HCT116 (cell line): ENCODE results near the gene RPH3AL. TPM values are rescaled to one million over a fixed set of nuclear protein-coding genes. Genes with fewer than 3 reads are reported as not detected.
"Not testable (repeated sequence)": the region's sequence is repeated elsewhere in the genome, so short reads cannot be mapped to it uniquely, and the experiment has no call there.

Experiments used
- ATAC-seq: fragments of 200-7000 bp; cut with Tn5 transposase; 2 replicates; pipeline ENCODE4 v1.9.1; 2020; ENCODE audit warnings: mild to moderate bottlenecking, moderate library complexity
- BruUV-seq: library from RNA; stranded (reverse); fragments of 400-500 nt; replicated peaks from 2 replicates; lab custom pipeline; 2021; lab: Mats Ljungman, UMichigan
- CTCF ChIA-PET: fragments of 300-600 bp; sonication (Branson Sonifier 250); formaldehyde crosslinking; loops from one replicate; lab custom pipeline; 2021; ENCODE audit warnings: antibody characterized with exemption; lab: Charles Lee
- POLR2A ChIA-PET: fragments of 300-600, 350-600 bp; sonication (Branson Sonifier 250); formaldehyde crosslinking; loops from one replicate; lab custom pipeline; 2021; ENCODE audit warnings: antibody characterized with exemption; lab: Charles Lee
- RAD21 ChIA-PET, 2 experiments: fragments of 300-600 bp; sonication (Branson Sonifier 250); formaldehyde crosslinking; loops; one replicate each; lab custom pipeline; 2023; ENCODE audit warnings: low total read pairs in 2 of 2; ENCODE audit not compliant: uncharacterized antibody in 2 of 2, unreplicated experiment in 2 of 2, low non-redundant PET in 1 of 2; lab: Charles Lee
- DNase-seq: peaks from one replicate; pipeline ENCODE4 v3.0.0-alpha.2; 2010; ENCODE audit warnings: low read depth, low spot score
- H2AFZ ChIP-seq: fragments of 200-600 bp; shearing (Covaris generic), sonication (generic); 2 replicates; pipeline ENCODE4 v1.6.1; 2017; ENCODE audit warnings: low read depth, mixed run types, mixed read lengths, antibody characterized with exemption, low read length; ENCODE audit not compliant: poor library complexity, severe bottlenecking
- H3K27ac ChIP-seq: 2 replicates; pipeline ENCODE4 v1.5.1; 2012; ENCODE audit warnings: low read depth, low read length
- H3K27me3 ChIP-seq: fragments of 200-600 bp; sonication (generic); 2 replicates; pipeline ENCODE4 v1.6.1; 2016; ENCODE audit warnings: mixed run types, low read length, mixed read lengths; ENCODE audit not compliant: insufficient read depth
- H3K36me3 ChIP-seq, 2 experiments: fragments of 200-500 bp in 1 of 2; fragments of 200-600 bp in 1 of 2; sonication (Bioruptor generic) in 1 of 2; sonication (generic) in 1 of 2; 2 replicates each; pipeline versions ENCODE4 v1.5.1 to v1.6.1; 2014 to 2016; ENCODE audit warnings: low read length in 2 of 2, inconsistent platforms in 1 of 2, mixed read lengths in 1 of 2, mixed run types in 1 of 2; ENCODE audit not compliant: insufficient read depth in 2 of 2, control insufficient read depth in 1 of 2
- H3K4me1 ChIP-seq, 2 experiments: fragments of 200-600 bp in 1 of 2; sonication (generic) in 1 of 2; 2 replicates each; pipeline versions ENCODE4 v1.5.1 to v1.6.1; 2012 to 2017; ENCODE audit warnings: low read length in 2 of 2, inconsistent platforms in 1 of 2, mild to moderate bottlenecking in 1 of 2, mixed read lengths in 1 of 2, mixed run types in 1 of 2, moderate library complexity in 1 of 2; ENCODE audit not compliant: insufficient read depth in 2 of 2, control insufficient read depth in 1 of 2
- H3K4me2 ChIP-seq: fragments of 200-600 bp; sonication (generic); 2 replicates; pipeline ENCODE4 v1.6.1; 2017; ENCODE audit warnings: mixed run types, low read length, mixed read lengths
- H3K4me3 ChIP-seq, 2 experiments: fragments of 200-600 bp in 1 of 2; sonication (generic) in 1 of 2; replicated peaks in 1 of 2; 2 replicates each; pipeline ENCODE4 v1.5.1; 2011 to 2016; ENCODE audit warnings: low read length in 2 of 2, control low read depth in 1 of 2, low read depth in 1 of 2, mild to moderate bottlenecking in 1 of 2, mixed read lengths in 1 of 2, mixed run types in 1 of 2
- H3K79me2 ChIP-seq: fragments of 200-600 bp; sonication (generic); 2 replicates; pipeline ENCODE4 v1.6.1; 2017; ENCODE audit warnings: mild to moderate bottlenecking, mixed run types, low read length, moderate library complexity, mixed read lengths; ENCODE audit not compliant: insufficient read depth
- H3K9ac ChIP-seq: fragments of 200-600 bp; sonication (generic); 2 replicates; pipeline ENCODE4 v1.6.1; 2016; ENCODE audit warnings: low read length, mixed read lengths
- H3K9me2 ChIP-seq: fragments of 200-600 bp; sonication (generic), shearing (Covaris generic); 2 replicates; pipeline ENCODE4 v1.6.1; 2017; ENCODE audit warnings: mixed run types, mild to moderate bottlenecking, moderate library complexity; ENCODE audit not compliant: insufficient read depth
- H3K9me3 ChIP-seq, 2 experiments: fragments of 200-500 bp in 1 of 2; fragments of 200-600 bp in 1 of 2; sonication (Bioruptor generic) in 1 of 2; sonication (generic) in 1 of 2; 2 replicates each; pipeline ENCODE4 v1.6.1; 2014 to 2017; ENCODE audit warnings: low read length in 2 of 2, mixed read lengths in 2 of 2, inconsistent platforms in 1 of 2, low read depth in 1 of 2, mild to moderate bottlenecking in 1 of 2, mixed run types in 1 of 2, moderate library complexity in 1 of 2; ENCODE audit not compliant: control insufficient read depth in 1 of 2, insufficient read depth in 1 of 2
- H4K20me1 ChIP-seq: fragments of 200-600 bp; sonication (generic), shearing (Covaris generic); 2 replicates; pipeline ENCODE4 v1.6.1; 2017; ENCODE audit warnings: mixed run types, mild to moderate bottlenecking, moderate library complexity; ENCODE audit not compliant: insufficient read depth
- CEBPB ChIP-seq: IDR thresholded peaks from 2 replicates; pipeline ENCODE4 v1.6.1; 2012; ENCODE audit warnings: low read depth
- ELF1 ChIP-seq: IDR thresholded peaks from 2 replicates; pipeline ENCODE4 v1.6.1; 2012; ENCODE audit warnings: low read depth, borderline replicate concordance
- EZH2 ChIP-seq: fragments of 200-600 bp; sonication (generic); IDR thresholded peaks from 2 replicates; pipeline ENCODE4 v1.6.1; 2017; ENCODE audit warnings: antibody characterized with exemption, mixed run types
- FOSL1 ChIP-seq: IDR thresholded peaks from 2 replicates; pipeline ENCODE4 v1.6.1; 2012; ENCODE audit warnings: low read depth
- JUND ChIP-seq: IDR thresholded peaks from 2 replicates; pipeline ENCODE4 v1.6.1; 2012
- POLR2A ChIP-seq: IDR thresholded peaks from 2 replicates; pipeline ENCODE4 v1.7.0; 2011; ENCODE audit warnings: borderline replicate concordance; ENCODE audit not compliant: insufficient read depth, insufficient read length; ENCODE audit errors: extremely low read depth
- RAD21 ChIP-seq: IDR thresholded peaks from 2 replicates; pipeline ENCODE4 v1.6.1; 2012; ENCODE audit warnings: low read depth, mild to moderate bottlenecking
- SIN3A ChIP-seq: IDR thresholded peaks from 2 replicates; pipeline ENCODE4 v1.6.1; 2012; ENCODE audit warnings: low read depth
- SP1 ChIP-seq: IDR thresholded peaks from 2 replicates; pipeline ENCODE4 v1.6.1; 2012; ENCODE audit warnings: low read depth
- TCF7L2 ChIP-seq: IDR thresholded peaks from 2 replicates; pipeline ENCODE4 v1.7.0; 2011; ENCODE audit warnings: borderline replicate concordance, inconsistent platforms; ENCODE audit not compliant: insufficient read depth, insufficient read length; ENCODE audit errors: extremely low read depth
- ZNF274 ChIP-seq: fragments of 200-500 bp; sonication (Bioruptor generic); IDR thresholded peaks from 2 replicates; pipeline ENCODE4 v1.6.1; 2014; ENCODE audit warnings: mild to moderate bottlenecking, low read depth, low read length, inconsistent platforms
- intact Hi-C: fragments of 100-400 bp; cut with micrococcal nuclease; formaldehyde crosslinking; loops from 2 replicates; pipeline ENCODE4 v1.10.0; 2022
- total RNA-seq: library from RNA; stranded (reverse); gene quantifications from one replicate; pipeline ENCODE4 v1.2.1, GENCODE V29; 2021; ENCODE audit not compliant: unreplicated experiment
- TF ChIP-seq, protein P1 (sequence below), 3 experiments: fragments of 200-600 bp in 1 of 3; sonication (generic) in 1 of 3; IDR thresholded peaks in 2 of 3; conservative IDR thresholded peaks in 1 of 3; 2 replicates each; pipeline ENCODE4 v1.5.1; 2012 to 2017; ENCODE audit warnings: low read depth in 2 of 3, low read length in 2 of 3, antibody characterized with exemption in 1 of 3, borderline replicate concordance in 1 of 3, control low read depth in 1 of 3, mild to moderate bottlenecking in 1 of 3, mixed read lengths in 1 of 3, mixed run types in 1 of 3, moderate library complexity in 1 of 3; ENCODE audit not compliant: insufficient read depth in 1 of 3
- TF ChIP-seq, protein P2 (sequence below): IDR thresholded peaks from 2 replicates; pipeline ENCODE4 v1.6.1; 2012

The RPH3AL gene
- total RNA-seq, 1 experiment from 2014 or later, result 17.0 TPM

DNA sequence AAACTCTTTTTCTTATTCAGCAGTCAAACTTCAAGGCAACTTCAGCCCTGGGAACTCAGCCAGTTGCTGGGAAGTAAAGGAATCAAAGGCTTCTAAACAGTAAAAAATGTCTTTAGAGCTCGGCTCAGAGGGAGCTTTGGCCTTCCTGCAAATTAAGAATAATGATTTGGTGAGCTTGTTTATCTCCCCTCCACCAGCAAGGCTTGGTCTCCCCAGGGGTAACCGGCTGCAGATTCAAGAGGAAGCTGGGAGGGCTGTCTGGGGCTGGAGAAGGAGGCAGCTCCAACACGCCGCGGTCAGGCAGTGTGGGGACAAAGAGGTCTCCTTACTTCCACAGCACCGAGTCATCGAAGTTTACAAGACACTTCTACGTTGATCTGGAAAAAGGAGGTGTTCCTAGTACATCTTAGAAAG lies 153.4 kb downstream of the RPH3AL start:
- no peaks in the 10 kb centered on the region; a peak in 1 of 4 replicates for H3K4me1 ChIP-seq
- RAD21 ChIA-PET, result interaction anchor here in 1 of 2 experiments (0.6 kb wide), 1 partner anchor 19 kb away, joined by 3 read pairs; no protein-coding TSS in a partner anchor
- H3K9me3 ChIP-seq, result no peaks in the 10 kb centered on the region; a peak in 1 of 4 replicates
- H3K36me3 ChIP-seq, result no peaks in the 10 kb centered on the region
- H3K4me3 ChIP-seq, result no peak overlapping the region
- no peaks in the 10 kb centered on the region for H4K20me1 ChIP-seq
- H3K9me2 ChIP-seq, result no peaks in the 10 kb centered on the region
- no peak for TF ChIP-seq ZNF274
- TF ChIP-seq, all 23 proteins: peak for 0
- H3K9ac ChIP-seq, result no peak overlapping the region
- DNase-seq, result no peak
- H3K79me2 ChIP-seq, result no peaks in the 10 kb centered on the region
- H3K4me2 ChIP-seq, result no peak overlapping the region
- CTCF ChIA-PET, result no interaction called here
- POLR2A ChIA-PET, result no interaction called here
- peaks cover 8% of the 10 kb centered on the region; the same call in 1 of the 2 replicates for H3K27me3 ChIP-seq
- no peak for ATAC-seq
- H3K27ac ChIP-seq, result no peak overlapping the region
- BruUV-seq, result no TSS peak
- intact Hi-C loops, result no loop called here
- no peak overlapping the region for H2AFZ ChIP-seq

DNA sequence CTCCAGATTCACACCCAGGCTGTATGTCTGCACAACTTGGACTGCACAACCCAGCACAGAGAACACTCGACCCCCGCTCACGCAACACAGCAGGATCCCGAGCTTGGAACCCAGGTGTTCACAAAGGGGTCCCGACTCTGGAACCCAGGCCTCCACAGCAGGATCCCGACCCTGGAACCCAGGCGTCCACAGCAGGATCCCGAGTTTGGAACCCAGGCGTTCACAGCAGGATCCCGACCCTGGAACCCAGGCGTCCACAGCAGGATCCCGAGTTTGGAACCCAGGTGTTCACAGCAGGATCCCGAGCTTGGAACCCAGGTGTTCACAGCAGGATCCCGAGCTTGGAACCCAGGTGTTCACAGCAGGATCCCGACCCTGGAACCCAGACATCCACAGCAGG lies 154.4 kb downstream of the RPH3AL start:
- DNase-seq, ATAC-seq, H3K36me3 ChIP-seq, CTCF ChIA-PET, H3K27ac ChIP-seq, RAD21 ChIA-PET, H3K4me2 ChIP-seq, H3K27me3 ChIP-seq, H3K79me2 ChIP-seq, H3K9me3 ChIP-seq, H4K20me1 ChIP-seq, H3K4me1 ChIP-seq, BruUV-seq, H3K9me2 ChIP-seq, H2AFZ ChIP-seq, H3K9ac ChIP-seq, intact Hi-C loops, H3K4me3 ChIP-seq, POLR2A ChIA-PET: not testable (repeated sequence)

DNA sequence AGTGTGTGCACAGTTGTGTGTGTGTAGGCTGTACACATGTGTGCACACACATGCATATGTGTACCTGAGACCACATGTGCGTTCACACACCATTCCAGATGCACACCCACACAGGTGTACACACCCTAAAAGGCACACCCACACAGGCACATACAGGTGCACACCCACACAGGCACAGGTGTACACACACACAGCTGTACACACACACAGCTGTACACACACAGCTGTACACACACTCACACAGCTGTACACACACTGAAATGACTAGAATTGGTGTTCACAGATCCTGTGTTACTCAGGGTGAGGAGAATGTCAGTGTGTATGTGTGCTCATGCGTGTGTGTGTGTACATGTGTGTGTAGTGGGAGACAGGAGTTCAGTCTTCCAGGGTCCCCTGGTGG lies 155.3 kb downstream of the RPH3AL start:
- ATAC-seq (no peak), DNase-seq (no peak)
- Histone ChIP-seq H3K36me3 (no peaks in the 10 kb centered on the region), H3K27me3 (peaks cover 8% of the 10 kb centered on the region; the same call in 1 of the 2 replicates), H3K4me3 (no peak overlapping the region), H3K4me1 (no peaks in the 10 kb centered on the region; a peak in 1 of 4 replicates), H3K4me2 (no peak overlapping the region), H3K9ac (no peak overlapping the region), H4K20me1 (no peaks in the 10 kb centered on the region), H3K79me2 (no peaks in the 10 kb centered on the region), H3K9me2 (no peaks in the 10 kb centered on the region), H2AFZ (no peak overlapping the region), H3K9me3 (no peaks in the 10 kb centered on the region; a peak in 1 of 4 replicates), H3K27ac (no peak overlapping the region)
- RAD21 ChIA-PET, result no interaction called here
- no TSS peak for BruUV-seq
- intact Hi-C loops, result no loop called here
- CTCF ChIA-PET, result no interaction called here
- POLR2A ChIA-PET, result no interaction called here
- TF ChIP-seq, protein P1, sequence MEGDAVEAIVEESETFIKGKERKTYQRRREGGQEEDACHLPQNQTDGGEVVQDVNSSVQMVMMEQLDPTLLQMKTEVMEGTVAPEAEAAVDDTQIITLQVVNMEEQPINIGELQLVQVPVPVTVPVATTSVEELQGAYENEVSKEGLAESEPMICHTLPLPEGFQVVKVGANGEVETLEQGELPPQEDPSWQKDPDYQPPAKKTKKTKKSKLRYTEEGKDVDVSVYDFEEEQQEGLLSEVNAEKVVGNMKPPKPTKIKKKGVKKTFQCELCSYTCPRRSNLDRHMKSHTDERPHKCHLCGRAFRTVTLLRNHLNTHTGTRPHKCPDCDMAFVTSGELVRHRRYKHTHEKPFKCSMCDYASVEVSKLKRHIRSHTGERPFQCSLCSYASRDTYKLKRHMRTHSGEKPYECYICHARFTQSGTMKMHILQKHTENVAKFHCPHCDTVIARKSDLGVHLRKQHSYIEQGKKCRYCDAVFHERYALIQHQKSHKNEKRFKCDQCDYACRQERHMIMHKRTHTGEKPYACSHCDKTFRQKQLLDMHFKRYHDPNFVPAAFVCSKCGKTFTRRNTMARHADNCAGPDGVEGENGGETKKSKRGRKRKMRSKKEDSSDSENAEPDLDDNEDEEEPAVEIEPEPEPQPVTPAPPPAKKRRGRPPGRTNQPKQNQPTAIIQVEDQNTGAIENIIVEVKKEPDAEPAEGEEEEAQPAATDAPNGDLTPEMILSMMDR (IDR thresholded peaks at IDR 0.05 in 2 of 3, conservative IDR thresholded peaks at IDR 0.05 in 1 of 3; ENCODE audit: borderline replicate concordance in 1 of 3, insufficient read depth in 1 of 3, low read depth in 2 of 3, low read length in 2 of 3), result no peak
- TF ChIP-seq TCF7L2 (no peak), POLR2A (no peak), EZH2 (no peak), JUND (no peak), RAD21 (no peak), FOSL1 (no peak), SIN3A (no peak), SP1 (no peak), ZNF274 (no peak), ELF1 (no peak), CEBPB (no peak)
- TF ChIP-seq, protein P2, sequence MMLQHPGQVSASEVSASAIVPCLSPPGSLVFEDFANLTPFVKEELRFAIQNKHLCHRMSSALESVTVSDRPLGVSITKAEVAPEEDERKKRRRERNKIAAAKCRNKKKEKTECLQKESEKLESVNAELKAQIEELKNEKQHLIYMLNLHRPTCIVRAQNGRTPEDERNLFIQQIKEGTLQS, result no peak
